Bronchial epithelial cell (primary cell): ENCODE data around the gene FTO. TPM values are rescaled to one million over a fixed set of nuclear protein-coding genes. Genes with fewer than 3 reads are reported as not detected.

Experiments used
- DNase-seq: peaks from one replicate; pipeline ENCODE4 v3.0.0-alpha.2; 2010; ENCODE audit warnings: low read depth
- FAIRE-seq: peaks from 2 replicates; lab custom pipeline; 2011; peaks lifted over from hg19 to GRCh38; lab: Jason Lieb, UNC
- H3K27me3 ChIP-seq: 2 replicates; pipeline ENCODE4 v1.5.1; 2011; ENCODE audit warnings: low read length; ENCODE audit not compliant: control insufficient read depth, insufficient read depth
- H3K36me3 ChIP-seq: 2 replicates; pipeline ENCODE4 v1.5.1; 2011; ENCODE audit warnings: low read length; ENCODE audit not compliant: control insufficient read depth, insufficient read depth
- H3K4me3 ChIP-seq: 2 replicates; pipeline ENCODE4 v1.5.1; 2011; ENCODE audit warnings: mild to moderate bottlenecking, low read depth, low read length, control low read depth
- total RNA-seq: library from RNA; depleted of rRNA; stranded (reverse); fragments of >200 nt; gene quantifications from 2 replicates; pipeline ENCODE4 v1.2.1, GENCODE V29; 2014
- TF ChIP-seq, protein P1 (sequence below): IDR thresholded peaks from 2 replicates; pipeline ENCODE4 v1.5.1; 2011; ENCODE audit warnings: mild to moderate bottlenecking, moderate library complexity, low read length, control low read depth, inconsistent platforms; ENCODE audit not compliant: insufficient read depth, severe bottlenecking

Gene FTO
- total RNA-seq, 1 donor from 2014 or later: 41.6 TPM

DNA sequence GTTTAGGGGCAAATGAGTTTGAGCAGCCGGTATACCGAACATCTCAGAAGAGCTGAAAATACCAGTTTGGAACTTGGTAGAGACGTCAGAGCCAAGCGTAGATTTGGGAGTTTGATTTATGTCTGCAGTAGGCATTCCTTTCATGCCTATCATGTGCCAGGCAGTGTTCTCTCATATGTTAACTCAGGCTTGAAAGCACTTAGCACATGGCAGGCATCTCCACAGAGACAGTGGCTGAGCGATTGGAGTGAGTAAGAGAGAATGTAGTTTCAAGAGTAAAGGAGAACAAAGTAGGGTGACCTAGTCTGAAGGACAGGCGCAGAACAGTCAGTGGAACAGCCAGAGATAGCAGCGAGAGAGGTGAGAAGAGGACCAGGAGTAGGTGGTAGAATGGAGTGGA is 207.0 kb downstream of the FTO start:
- FAIRE-seq (no peak), DNase-seq (no peak)
- TF ChIP-seq, protein P1, sequence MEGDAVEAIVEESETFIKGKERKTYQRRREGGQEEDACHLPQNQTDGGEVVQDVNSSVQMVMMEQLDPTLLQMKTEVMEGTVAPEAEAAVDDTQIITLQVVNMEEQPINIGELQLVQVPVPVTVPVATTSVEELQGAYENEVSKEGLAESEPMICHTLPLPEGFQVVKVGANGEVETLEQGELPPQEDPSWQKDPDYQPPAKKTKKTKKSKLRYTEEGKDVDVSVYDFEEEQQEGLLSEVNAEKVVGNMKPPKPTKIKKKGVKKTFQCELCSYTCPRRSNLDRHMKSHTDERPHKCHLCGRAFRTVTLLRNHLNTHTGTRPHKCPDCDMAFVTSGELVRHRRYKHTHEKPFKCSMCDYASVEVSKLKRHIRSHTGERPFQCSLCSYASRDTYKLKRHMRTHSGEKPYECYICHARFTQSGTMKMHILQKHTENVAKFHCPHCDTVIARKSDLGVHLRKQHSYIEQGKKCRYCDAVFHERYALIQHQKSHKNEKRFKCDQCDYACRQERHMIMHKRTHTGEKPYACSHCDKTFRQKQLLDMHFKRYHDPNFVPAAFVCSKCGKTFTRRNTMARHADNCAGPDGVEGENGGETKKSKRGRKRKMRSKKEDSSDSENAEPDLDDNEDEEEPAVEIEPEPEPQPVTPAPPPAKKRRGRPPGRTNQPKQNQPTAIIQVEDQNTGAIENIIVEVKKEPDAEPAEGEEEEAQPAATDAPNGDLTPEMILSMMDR: no peak

DNA sequence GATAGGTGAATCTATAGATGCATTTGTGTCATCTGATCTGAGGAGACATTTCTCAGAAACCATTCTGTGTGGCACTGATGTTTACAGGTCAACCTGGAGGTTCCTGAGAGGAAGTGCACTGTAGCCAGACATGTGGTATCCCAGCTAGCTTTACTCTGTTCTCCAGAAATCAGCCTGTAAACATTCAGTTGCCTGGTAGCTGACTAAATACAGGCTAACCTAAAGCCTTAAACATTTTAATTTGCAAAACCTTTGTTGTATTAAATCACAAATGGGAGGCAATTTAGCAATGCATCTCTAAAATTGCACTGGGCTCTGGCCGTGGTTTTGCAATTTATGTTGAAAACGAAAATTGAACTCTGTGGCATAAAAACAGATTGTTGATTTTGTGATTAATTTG is 207.6 kb downstream of the FTO start:
- TF ChIP-seq, protein P1: no peak
- Histone ChIP-seq H3K36me3 (no peaks in the 10 kb centered on the region), H3K4me3 (no peak overlapping the region), H3K27me3 (no peaks in the 10 kb centered on the region)
- no peak for DNase-seq
- FAIRE-seq: no peak

More for the DNA sequence above, 207.0 kb downstream of the FTO start:
- no peak overlapping the region for H3K4me3 ChIP-seq
- H3K36me3 ChIP-seq: no peaks in the 10 kb centered on the region
- H3K27me3 ChIP-seq: no peaks in the 10 kb centered on the region

DNA sequence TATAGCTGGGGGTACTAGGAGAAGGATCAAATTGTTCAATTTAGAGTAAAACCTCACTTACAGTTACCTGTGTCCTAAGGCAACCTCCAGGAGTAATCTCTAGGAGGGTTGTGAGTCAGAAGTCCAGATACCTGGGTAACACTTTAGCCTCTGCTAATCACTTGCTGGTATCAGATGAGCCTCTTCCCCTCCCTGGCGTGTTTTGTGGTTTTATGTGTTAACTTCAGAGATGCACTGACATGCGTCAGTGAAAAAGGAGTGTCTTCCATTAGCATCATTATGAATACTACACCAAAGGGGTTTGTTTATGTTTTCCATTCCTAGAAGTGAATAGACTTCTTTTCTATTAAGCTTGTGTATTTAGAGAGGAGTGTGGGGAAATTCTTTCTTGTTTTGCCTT is 208.2 kb downstream of the FTO start:
- DNase-seq (peak; percentile 80), FAIRE-seq (no peak)
- Histone ChIP-seq H3K4me3 (no peak overlapping the region), H3K27me3 (no peaks in the 10 kb centered on the region), H3K36me3 (no peaks in the 10 kb centered on the region)
- TF ChIP-seq, protein P1: no peak

DNA sequence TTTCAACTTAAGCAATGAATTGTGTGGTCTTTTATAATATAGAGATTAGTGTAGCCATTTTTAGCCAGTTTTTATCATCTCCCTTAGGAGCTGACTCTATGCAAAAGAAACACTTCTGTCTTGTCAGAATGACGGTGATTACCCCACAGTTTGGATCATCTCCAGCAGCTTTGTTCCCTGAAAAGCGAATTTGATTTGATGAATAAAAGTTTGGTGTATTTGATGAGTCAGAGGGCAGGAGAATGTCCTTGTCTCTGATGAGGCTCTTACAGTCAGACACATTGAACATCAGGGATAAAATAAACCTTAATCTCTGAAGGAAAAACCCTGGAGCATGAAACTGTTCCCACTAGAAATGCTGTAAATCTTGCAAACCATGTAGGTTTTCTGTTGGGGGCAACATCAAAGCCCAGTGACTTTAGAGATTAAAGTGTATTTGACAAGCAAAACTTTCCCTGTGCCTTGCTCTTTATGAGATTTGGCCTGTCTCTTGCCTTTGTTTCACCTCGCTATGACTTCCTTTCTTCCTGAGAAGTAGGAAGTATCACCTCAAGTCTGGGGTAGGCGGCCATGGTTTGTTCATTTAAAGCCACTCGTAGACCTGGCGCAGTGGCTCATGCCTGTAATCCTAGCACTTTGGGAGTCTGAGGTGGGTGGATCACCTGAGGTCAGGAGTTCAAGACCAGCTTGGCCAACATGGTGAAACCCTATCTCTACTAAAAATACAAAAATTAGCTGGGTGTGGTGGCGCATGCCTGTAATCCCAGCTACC is 209.3 kb downstream of the FTO start:
- H3K36me3 ChIP-seq: no peaks in the 10 kb centered on the region
- FAIRE-seq (no peak), DNase-seq (peak; percentile 75)
- TF ChIP-seq, protein P1: no peak
- no peaks in the 10 kb centered on the region for H3K27me3 ChIP-seq
- no peak overlapping the region for H3K4me3 ChIP-seq

DNA sequence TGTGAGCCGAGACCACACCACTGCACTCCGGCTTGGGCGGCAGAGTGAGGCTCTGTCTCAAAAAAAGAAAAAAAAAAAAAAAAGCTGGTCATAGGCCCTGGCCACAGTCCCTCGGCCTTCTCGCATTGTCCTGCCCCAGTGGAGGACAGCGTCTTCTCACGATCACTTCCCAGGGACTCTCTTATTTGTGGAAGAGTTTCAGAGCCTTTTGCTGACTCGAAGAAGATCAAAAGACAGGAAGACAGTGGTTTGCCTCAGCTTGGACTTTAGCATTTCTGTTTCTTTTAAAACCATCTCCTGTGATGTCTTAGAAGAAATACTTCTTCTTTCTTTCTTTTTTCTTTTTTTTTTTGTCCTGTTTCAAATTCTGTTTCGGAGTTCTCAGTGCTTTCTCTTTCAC is 210.0 kb downstream of the FTO start:
- Histone ChIP-seq H3K27me3 (no peaks in the 10 kb centered on the region), H3K4me3 (no peak overlapping the region), H3K36me3 (no peaks in the 10 kb centered on the region)
- TF ChIP-seq, protein P1: no peak
- no peak for FAIRE-seq
- no peak for DNase-seq
